GM12801 (cell line): ENCODE measurements around the gene RPS14.

Experiments
- CTCF ChIP-seq: IDR thresholded peaks from one replicate; pipeline ENCODE4 v1.5.1; 2011; ENCODE audit warnings: control low read depth; ENCODE audit not compliant: insufficient read length; ENCODE audit errors: extremely low read depth

RPS14 gene

GRCh38 chr5:150401376-150402228 is 47.9 kb downstream of the RPS14 start:
- no peak for TF ChIP-seq CTCF

GRCh38 chr5:150401076-150401375 is 48.5 kb downstream of the RPS14 start:
- no peak for TF ChIP-seq CTCF

GRCh38 chr5:150400316-150401075 is 49.0 kb downstream of the RPS14 start:
- TF ChIP-seq CTCF: no peak

- TF ChIP-seq CTCF: no peak
Observed at GRCh38 chr5:150399524-150400211, 49.9 kb downstream of the RPS14 start.

- TF ChIP-seq CTCF: no peak
Observed at GRCh38 chr5:150398722-150399523, 50.6 kb downstream of the RPS14 start.

- TF ChIP-seq CTCF: no peak
Observed at GRCh38 chr5:150397782-150398721, 51.5 kb downstream of the RPS14 start.
